Measurements from ENCODE around the gene RNPS1.
A peak's percentile ranks its signal among the peaks of the same experiment; 100 is the strongest.

Gene RNPS1

GRCh38 chr16:2216330-2216729, 51.6 kb downstream of the RNPS1 start:
- Histone ChIP-seq H3K9me3 (ENCODE audit: severe bottlenecking) (no peaks in the 10 kb centered on the region), H3K27me3 (ENCODE audit: insufficient read depth, low read depth, severe bottlenecking) (no peaks in the 10 kb centered on the region), H3K4me3 (ENCODE audit: low read depth, low read length) (no peak overlapping the region), H3K36me3 (peaks cover 24% of the 10 kb centered on the region), H3K27ac (peak overlapping the region; percentile 96)
- DNase-seq = no peak
- TF ChIP-seq CTCF (IDR thresholded peaks at IDR 0.05; ENCODE audit: low read depth, low read length) = no peak

GRCh38 chr16:2214719-2214968, 53.3 kb downstream of the RNPS1 start, which contains the start of gene PGP:
PGP (minus strand) TSS chr16:2214840; CDS start chr16:2214777, 63 bp downstream.
- no peak for TF ChIP-seq CTCF (IDR thresholded peaks at IDR 0.05; ENCODE audit: low read depth, low read length)
- Histone ChIP-seq H3K9me3 (ENCODE audit: severe bottlenecking) (no peaks in the 10 kb centered on the region), H3K4me3 (ENCODE audit: low read depth, low read length) (peak within 1 kb of the TSS; percentile 77), H3K36me3 (peaks cover 33% of the 10 kb centered on the region), H3K27me3 (ENCODE audit: insufficient read depth, low read depth, severe bottlenecking) (no peaks in the 10 kb centered on the region), H3K27ac (peak within 1 kb of the TSS; percentile 96)
- DNase-seq = no peak

GRCh38 chr16:2213817-2214718, 53.9 kb downstream of the RNPS1 start:
- no peak for DNase-seq
- peak overlapping the region; percentile 73 for H3K4me3 ChIP-seq (ENCODE audit: low read depth, low read length)
- peaks cover 39% of the 10 kb centered on the region for H3K36me3 ChIP-seq
- TF ChIP-seq CTCF (IDR thresholded peaks at IDR 0.05; ENCODE audit: low read depth, low read length) = 0 out of 2 replicates have a peak, but pooled peaks have one; percentile 5
- H3K9me3 ChIP-seq (ENCODE audit: severe bottlenecking) = no peaks in the 10 kb centered on the region
- H3K27ac ChIP-seq = peak overlapping the region; percentile 93
- no peaks in the 10 kb centered on the region for H3K27me3 ChIP-seq (ENCODE audit: insufficient read depth, low read depth, severe bottlenecking)

GRCh38 chr16:2212362-2213324, 55.3 kb downstream of the RNPS1 start:
- H3K27me3 ChIP-seq (ENCODE audit: insufficient read depth, low read depth, severe bottlenecking) = no peaks in the 10 kb centered on the region
- DNase-seq = no peak
- TF ChIP-seq CTCF (IDR thresholded peaks at IDR 0.05; ENCODE audit: low read depth, low read length) = no peak
- H3K27ac ChIP-seq = peak overlapping the region; percentile 93
- H3K9me3 ChIP-seq (ENCODE audit: severe bottlenecking) = no peaks in the 10 kb centered on the region
- peaks cover 53% of the 10 kb centered on the region for H3K36me3 ChIP-seq
- H3K4me3 ChIP-seq (ENCODE audit: low read depth, low read length) = peak overlapping the region; percentile 73

GRCh38 chr16:2211923-2212347, 56.0 kb downstream of the RNPS1 start:
- Histone ChIP-seq H3K27me3 (ENCODE audit: insufficient read depth, low read depth, severe bottlenecking) (no peaks in the 10 kb centered on the region), H3K27ac (peak overlapping the region; percentile 93), H3K4me3 (ENCODE audit: low read depth, low read length) (no peak overlapping the region), H3K9me3 (ENCODE audit: severe bottlenecking) (no peaks in the 10 kb centered on the region), H3K36me3 (peaks cover 60% of the 10 kb centered on the region)
- no peak for TF ChIP-seq CTCF (IDR thresholded peaks at IDR 0.05; ENCODE audit: low read depth, low read length)
- no peak for DNase-seq
